SKM-1 (cell line): ENCODE data around the gene GFER.

ENCODE experiments used
- DNase-seq: peaks from one replicate; lab custom pipeline; 2025; ENCODE audit not compliant: unreplicated experiment; lab: John Stamatoyannopoulos, UW

GFER gene

DNA sequence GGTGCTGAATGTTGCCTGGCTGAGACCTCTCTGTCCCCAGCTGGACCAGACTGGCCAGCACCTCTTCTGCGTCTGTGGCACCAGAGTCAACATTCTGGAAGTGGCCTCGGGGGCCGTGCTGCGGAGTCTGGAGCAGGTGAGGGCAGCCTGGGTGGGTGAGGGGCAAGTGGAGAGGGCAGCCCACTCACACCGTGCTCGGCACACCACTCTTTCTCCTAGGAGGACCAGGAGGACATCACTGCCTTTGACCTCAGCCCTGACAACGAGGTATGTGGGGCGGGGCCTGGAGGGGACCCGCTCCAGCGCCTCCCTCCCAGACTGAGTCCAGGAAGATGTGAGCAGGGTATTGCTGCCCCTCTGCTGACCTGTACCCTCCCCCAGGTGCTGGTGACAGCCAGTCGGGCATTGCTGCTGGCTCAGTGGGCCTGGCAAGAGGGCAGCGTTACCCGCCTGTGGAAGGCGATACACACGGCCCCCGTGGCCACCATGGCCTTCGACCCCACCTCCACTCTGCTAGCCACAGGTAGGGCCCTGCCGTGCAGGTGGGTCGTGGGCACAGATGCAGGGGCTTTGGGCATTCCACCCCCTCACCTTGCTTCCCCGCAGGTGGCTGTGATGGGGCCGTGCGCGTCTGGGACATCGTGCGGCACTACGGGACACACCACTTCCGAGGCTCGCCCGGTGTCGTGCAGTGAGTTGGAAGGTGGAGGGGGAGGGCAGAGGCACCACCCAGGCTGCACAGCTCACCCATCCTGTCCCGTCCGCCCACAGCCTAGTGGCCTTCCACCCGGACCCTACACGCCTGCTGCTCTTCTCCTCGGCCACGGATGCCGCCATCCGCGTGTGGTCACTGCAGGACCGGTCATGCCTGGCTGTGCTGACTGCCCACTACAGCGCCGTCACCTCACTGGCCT lies 9.6 kb upstream of the GFER start:
- DNase-seq = no peak

DNA sequence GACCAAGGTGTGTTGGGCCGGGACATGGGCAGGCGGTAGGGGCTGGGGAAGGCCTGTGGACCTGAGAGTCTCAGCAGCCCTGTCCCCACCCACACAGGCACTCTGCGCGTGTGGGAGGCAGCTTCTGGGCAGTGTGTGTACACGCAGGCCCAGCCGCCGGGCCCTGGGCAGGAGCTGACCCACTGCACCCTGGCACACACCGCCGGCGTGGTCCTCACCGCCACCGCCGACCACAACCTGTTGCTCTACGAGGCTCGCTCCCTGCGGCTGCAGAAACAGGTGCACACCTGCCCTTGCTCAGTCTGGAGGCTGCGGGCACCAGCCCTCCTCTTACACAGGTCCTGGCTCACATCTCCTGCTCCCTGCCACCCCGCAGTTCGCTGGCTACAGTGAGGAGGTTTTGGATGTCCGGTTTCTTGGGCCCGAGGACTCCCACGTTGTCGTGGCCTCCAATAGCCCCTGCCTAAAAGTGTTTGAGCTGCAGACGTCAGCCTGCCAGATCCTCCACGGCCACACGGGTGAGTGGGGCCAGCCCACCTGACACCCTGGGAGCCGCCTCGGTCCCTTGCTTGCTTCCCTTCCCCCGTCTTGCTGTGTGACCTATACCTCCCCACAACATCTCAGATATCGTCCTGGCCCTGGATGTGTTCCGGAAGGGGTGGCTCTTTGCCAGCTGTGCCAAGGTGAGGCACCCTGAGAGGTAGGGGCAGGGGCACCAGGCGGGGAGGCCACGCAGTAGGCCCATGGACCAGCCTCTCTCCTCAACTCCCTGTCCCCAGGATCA lies 8.4 kb upstream of the GFER start:
- DNase-seq = no peak

GRCh38 chr16:1976216-1976520 lies 7.8 kb upstream of the GFER start:
- DNase-seq = no peak

DNA sequence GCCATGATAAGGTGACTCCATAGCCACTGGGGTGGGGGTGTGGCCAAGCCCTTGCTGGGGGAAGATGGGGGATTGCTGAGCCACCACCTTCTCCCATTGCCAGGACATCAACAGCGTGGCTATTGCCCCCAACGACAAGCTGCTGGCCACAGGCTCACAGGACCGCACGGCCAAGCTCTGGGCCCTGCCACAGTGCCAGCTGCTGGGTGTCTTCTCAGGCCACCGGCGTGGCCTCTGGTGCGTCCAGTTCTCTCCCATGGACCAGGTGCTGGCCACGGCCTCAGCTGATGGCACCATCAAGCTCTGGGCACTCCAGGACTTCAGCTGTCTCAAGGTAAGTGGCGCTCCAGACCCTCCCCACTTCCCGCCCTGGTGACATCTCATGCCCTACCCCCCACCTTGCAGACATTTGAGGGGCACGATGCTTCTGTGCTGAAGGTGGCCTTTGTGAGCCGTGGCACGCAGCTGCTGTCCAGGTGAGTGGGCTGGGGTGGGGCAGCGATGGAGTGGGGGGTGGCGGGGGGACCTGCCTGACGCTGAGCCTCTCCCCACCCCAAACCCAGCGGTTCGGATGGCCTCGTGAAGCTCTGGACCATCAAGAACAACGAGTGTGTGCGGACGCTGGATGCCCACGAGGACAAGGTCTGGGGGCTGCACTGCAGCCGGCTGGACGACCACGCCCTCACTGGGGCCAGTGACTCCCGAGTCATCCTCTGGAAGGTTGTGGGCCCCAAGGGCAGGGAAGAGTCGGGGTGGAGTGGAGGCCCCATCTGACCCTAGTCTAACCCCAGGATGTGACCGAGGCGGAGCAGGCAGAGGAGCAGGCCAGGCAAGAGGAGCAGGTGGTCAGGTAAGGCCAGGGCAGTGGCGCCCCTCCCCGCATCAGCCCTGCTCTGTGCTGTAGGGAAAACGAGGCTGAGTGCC lies 6.8 kb upstream of the GFER start:
- DNase-seq = no peak

- no peak for DNase-seq
These were observed 6.1 kb upstream of the GFER start for GRCh38 chr16:1977875-1978268.

GRCh38 chr16:1978476-1979120 lies 5.4 kb upstream of the GFER start:
- DNase-seq = no peak

DNA sequence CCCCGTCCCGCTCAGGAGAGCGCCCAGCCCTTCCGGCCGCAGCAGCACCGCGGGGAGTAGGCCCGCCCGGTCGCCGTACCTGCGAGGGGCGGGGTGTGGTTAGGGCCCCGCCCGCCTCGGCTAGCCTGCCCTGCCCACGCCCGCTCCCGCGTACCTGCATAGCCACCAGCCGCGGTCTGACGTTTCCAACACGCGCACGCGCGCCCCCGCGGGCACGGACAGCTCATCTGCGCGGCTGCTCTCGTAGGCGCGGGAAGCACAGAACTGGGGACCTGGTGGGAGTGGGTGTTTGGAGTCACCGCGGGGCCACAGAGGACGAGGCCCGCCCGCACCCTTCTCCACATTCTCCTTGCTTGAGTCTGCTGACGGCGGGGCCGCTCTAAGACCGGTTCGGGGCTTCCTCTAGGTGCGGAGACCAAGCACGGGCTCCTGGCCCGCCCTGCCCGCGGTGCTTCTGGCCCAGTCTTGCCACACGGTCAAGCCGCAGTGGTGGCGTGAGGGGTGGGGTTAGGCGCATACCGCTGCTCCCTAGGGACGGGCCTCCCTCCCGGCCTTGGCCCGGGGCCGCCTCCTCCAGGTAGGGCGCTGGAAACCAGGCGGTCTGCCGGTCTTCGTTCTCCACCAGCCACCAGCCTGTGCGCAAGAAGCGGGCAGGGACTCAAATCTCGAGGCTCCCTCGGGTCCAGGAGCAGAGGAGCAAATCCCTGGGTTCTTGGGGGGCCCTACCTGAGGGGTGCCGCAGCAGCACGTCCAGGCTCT lies 4.5 kb upstream of the GFER start:
- DNase-seq = no peak

DNA sequence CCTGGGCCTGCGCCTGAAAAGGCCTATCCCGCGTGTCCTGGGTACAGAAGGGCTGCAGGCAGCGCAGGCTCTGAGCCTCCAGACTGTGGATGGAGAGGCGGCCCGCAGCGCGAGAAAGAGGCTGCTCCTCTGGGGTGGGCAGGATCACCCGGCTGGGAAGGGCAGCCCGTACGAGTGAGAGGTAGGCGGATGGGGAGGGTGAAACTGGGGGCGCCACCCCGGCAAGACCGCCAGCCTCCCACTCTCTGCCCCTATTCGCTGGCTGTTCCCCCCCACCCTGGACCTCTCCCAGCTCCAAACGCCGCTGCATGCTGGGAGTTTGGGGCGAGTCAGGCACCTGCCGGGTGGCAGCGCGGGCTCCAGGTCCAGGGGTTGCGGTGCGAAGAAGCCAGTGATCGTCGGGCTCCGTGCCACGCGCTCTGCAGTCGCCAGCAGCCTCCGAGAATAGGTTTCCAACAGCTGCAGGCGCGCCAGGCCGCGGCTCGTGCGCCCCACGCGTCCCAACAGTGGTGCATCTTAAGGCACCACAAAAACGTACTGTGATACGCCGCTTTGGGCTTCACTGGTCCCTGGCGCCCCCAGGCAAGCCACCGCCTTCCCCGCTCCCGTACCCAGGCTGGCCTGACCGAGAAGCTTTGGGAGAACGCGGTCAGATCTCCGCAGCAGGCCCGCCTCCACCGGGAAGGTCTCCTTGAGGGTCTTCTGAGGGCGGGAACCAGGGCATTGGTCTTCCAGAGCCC lies 3.8 kb upstream of the GFER start:
- no peak for DNase-seq

DNA sequence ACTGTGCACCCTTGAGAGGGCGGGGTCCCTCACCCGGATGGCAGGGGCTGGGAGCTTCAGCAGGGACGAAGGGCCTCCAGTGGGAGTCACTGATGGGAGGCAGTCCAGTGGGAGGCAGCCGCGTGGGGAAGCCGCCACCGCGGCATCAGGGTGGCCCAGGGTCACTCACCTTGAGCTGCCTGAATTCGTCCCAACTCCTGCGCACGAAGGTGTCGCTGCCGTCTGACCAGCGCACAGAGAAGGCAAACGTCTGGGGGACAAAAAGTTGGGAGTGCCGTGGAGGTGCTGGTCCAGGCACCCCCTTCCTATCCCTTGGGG lies 3.3 kb upstream of the GFER start:
- DNase-seq = no peak

DNA sequence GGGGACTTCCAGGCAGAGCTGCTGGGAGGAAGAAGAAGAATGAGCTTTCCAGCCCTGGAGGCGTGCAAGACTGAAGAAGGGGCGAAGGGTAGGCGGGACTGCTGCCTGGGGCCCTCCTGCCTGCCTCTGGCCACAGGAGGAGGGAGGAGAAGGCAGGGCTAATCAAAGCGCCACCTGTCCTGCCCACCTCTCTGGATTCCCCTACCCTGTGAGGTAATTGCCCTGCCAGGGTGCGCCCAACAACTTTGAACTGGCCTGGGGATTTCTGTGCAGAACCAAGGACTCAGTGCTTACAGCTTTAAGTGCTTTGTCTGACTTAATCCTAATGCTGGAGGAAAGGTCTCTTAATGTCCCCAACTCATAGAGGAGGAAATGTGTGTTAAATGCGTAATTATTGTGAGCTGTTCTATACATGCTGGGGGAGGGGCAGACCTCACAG lies 2.6 kb upstream of the GFER start, which contains the start of gene NOXO1:
Gene NOXO1 (minus strand): TSS at position 72 of the 439 bp plus-strand sequence. CDS start 290 bp downstream, outside the sequence.
- no peak for DNase-seq

- no peak for DNase-seq
These were observed 2.0 kb upstream of the GFER start for GRCh38 chr16:1982013-1982433.

DNA sequence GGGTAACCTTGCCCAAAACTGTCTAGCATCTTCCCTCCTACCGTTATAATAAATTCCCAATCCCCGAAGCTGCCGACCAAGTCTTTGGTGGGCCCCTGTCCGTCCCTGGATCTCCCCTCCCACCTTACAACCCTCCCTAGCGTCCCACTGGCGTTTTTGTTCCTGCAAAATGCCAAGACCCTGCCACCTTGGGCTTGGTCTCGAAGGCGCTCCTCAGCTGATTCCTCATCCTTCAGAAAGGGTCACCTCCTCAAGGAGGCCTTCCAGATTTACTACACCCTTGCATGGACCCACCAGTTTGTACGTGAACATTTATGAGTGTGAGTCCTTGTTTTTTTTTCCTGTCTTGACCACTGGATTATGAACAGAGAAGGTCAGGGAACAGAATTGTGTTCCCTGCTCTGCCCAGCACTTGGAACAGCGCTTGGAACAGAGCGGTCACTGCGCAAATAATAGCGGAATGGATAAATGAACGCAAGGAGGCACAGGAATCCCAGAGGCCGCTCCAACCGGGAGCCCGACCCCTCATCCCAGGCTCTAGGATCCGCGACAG lies 926 bp upstream of the GFER start:
- no peak for DNase-seq

GRCh38 chr16:1984347-1985225 lies 593 bp downstream of the GFER start:
- DNase-seq = no peak

DNA sequence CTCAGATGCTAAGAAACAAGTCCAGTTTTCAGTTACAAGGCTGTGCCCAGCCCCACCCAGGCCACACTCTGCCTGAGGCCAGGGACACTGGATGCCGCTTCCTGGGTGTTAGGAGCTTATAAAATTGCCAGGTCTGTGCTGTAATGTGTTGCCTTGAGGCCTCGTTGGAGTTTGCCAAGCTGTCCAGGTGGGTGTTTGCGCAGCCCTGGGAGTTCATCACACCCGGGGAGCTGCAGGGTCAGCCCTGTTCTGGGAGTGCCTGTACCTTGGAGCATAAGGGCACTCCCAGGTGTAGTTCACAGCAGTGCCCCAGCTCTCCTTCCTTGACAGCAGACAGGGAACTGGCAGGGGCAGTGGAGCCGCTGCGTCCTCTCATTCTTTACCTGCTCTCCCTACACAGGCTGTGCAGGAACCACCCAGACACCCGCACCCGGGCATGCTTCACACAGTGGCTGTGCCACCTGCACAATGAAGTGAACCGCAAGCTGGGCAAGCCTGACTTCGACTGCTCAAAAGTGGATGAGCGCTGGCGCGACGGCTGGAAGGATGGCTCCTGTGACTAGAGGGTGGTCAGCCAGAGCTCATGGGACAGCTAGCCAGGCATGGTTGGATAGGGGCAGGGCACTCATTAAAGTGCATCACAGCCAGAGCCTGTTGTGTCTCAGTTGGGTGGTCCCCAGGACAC lies 1.6 kb downstream of the GFER start:
- DNase-seq = no peak

- no peak for DNase-seq
These were observed 3.2 kb downstream of the GFER start for GRCh38 chr16:1987198-1987597.

DNA sequence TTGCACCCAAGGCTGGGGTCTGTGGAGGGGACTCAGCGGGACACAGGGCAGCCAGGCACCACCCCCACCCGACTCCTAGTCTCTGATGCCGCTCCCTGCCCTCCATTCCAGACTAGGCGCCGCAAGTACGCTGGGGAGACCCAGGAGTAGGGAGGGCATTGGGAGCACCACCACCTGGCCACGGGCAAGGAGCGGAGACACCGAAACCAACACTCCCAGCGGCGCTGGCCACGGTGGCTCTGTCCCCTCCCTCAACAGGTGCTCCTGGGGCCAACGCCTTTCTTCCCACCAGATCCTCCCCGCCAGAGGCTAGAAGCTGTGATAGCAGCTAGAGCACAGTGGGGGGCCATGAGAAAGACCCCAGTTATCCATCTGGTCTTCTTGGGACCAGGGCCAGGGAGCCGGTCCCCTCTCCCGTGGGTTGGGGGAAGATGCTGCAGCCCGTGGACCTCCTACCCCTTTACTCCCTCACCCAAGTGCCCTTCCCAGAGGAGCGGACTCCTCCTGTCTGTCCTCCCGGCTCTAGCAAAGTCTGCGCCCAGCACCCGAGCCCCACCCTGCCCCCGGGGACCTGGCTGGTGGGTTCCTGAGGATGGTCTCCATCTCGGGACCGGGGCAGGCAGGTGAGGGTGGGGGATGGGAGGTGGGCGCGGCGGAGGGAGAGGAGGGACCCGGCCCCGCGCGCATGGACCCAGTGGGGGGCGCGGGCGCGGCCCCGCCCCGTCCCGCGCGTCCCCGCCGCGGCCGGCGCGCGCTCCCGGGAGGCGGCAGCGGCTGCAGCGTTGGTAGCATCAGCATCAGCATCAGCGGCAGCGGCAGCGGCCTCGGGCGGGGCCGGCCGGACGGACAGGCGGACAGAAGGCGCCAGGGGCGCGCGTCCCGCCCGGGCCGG lies 5.5 kb downstream of the GFER start, which contains the start of gene SYNGR3:
Gene SYNGR3 (plus strand): TSS at position 762 of the 892 bp plus-strand sequence. CDS start 133 bp downstream, outside the sequence.
- no peak for DNase-seq

GRCh38 chr16:1990101-1990350 lies 6.0 kb downstream of the GFER start:
- no peak for DNase-seq
